Effector memory CD8-positive, alpha-beta T cell (primary cell): Measurements from ENCODE around the gene ELAC2.
A peak's percentile ranks its signal among the peaks of the same experiment; 100 is the strongest.

Experiments used
- ATAC-seq: fragments of 150-1000 bp; cut with Tn5 transposase; replicated peaks from 2 replicates; pipeline ENCODE4 v1.10.0; 2021; ENCODE audit warnings: mild to moderate bottlenecking, moderate library complexity
- DNase-seq, 3 experiments: peaks; one replicate each; pipeline ENCODE4 v3.0.0; 2021
- H3K27ac Mint-ChIP-seq, 2 donors: one replicate each; pipeline ENCODE4 v1.8.0; 2022; ENCODE audit warnings: mild to moderate bottlenecking in 2 of 2, mixed read lengths in 2 of 2, moderate library complexity in 2 of 2
- H3K27me3 Mint-ChIP-seq, 2 donors: one replicate each; pipeline ENCODE4 v1.8.0; 2022; ENCODE audit warnings: mixed read lengths in 2 of 2
- H3K36me3 Mint-ChIP-seq: one replicate; pipeline ENCODE4 v1.8.0; 2022; ENCODE audit warnings: mild to moderate bottlenecking, moderate library complexity, mixed read lengths; ENCODE audit not compliant: insufficient read depth
- H3K4me1 Mint-ChIP-seq, 2 donors: one replicate each; pipeline ENCODE4 v1.8.0; 2022; ENCODE audit warnings: low read depth in 2 of 2, mixed read lengths in 2 of 2
- H3K4me3 Mint-ChIP-seq, 2 donors: one replicate each; pipeline ENCODE4 v1.8.0; 2022; ENCODE audit warnings: mild to moderate bottlenecking in 2 of 2, mixed read lengths in 2 of 2, moderate library complexity in 2 of 2
- H3K9me3 Mint-ChIP-seq, 2 donors: one replicate each; pipeline ENCODE4 v1.8.0; 2022; ENCODE audit warnings: mixed read lengths in 2 of 2

ELAC2 gene

DNA sequence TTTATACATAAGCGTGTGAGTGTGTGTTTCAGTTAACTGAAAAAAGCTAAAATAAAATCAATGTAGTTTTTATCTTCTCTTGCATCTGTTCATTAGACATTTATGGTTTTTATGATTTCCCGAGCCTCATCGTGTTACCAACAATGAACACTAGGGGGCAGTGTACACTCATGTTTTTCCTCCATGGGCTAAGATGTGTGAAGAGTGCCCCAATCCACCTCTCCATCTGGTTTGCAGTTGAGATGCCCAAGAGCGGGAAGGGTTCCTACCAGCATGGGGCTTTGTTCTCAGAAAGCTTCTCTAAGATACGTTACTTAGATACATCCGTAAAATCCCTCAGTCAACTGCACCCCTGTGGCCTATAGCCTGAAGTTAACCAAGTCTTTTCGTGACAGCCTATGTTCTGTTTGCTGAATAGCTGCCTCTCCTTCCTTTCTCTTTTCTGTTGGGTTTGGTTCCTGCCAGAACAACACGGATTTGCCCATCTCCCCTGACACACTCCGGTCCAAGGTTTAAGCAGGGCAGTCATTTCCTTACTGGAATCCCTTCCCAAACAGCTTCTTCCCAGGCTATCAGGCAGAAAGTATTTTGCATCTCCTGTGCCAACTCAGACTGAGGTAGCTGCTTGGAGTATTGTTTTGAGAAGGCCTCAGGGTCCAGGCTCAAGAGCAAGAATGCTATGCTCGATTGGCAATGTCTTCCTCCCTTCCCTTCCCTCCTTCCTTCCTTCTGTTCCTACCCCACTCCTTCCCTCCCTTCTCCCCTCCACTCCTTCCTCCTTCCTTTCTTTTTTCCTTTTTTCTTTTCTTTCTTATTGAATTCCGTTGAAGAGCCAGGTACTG, 12.9 kb upstream of the ELAC2 start:
- H3K27me3 Mint-ChIP-seq, result peaks cover 18 to 22% of the 10 kb centered on the region in 2 donors

DNA sequence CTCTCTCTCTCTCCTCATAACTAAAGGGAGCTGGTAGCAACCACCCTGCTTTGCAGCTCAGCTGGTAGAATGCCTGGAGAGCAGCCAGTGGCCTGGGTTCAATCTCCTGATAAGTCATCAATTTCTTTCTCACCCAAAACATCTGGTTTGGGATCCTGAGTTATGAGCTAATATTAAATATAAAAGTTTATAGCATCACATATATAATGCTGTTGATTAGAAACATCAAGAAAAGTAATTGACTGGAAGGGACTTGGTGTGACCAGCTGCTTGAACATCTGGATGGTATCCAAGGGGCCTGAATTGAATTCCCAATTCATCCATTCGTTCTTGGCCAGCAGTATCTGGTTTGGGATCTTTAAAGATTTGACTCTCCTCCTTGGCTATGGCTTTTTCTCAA, 12.2 kb upstream of the ELAC2 start:
- Mint-ChIP-seq H3K27ac (no peak overlapping the region), H3K36me3 (peaks cover 9% of the 10 kb centered on the region), H3K4me1 (peaks cover under 1 to 3% of the 10 kb centered on the region in 2 donors), H3K27me3 (peaks cover 12 to 22% of the 10 kb centered on the region in 2 donors), H3K9me3 (no peaks in the 10 kb centered on the region), H3K4me3 (no peak overlapping the region)
- DNase-seq (no peak), ATAC-seq (no peak)

More for the DNA sequence above, 12.9 kb upstream of the ELAC2 start:
- no peak overlapping the region for H3K27ac Mint-ChIP-seq
- peak; percentile 57 for ATAC-seq
- peaks cover 9% of the 10 kb centered on the region for H3K36me3 Mint-ChIP-seq
- DNase-seq, result peak; percentile 40 to 61 (median 50)
- H3K9me3 Mint-ChIP-seq, result no peaks in the 10 kb centered on the region
- peaks cover 0 to 2% of the 10 kb centered on the region in 2 donors for H3K4me1 Mint-ChIP-seq
- H3K4me3 Mint-ChIP-seq, result no peak overlapping the region

DNA sequence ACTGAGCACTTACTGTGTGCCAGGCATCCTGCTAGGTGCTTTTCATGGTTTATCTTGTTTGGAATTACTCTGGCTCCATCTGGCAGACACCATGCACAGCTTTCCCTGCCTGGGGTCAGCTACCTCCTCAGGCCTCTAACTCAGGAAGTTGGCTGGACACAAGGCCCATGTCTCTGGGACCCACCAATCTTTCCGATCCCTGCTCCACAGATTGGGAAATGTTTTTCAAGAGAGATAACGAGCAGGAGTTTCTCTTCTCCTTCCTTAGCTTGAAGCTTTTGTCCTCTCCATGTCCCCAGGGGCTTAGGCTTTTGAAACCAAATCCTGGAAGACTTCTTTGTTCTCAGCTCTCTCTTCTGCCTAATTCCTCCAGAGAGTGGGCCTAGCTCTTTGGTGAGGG, 11.5 kb upstream of the ELAC2 start:
- Mint-ChIP-seq H3K9me3 (no peaks in the 10 kb centered on the region), H3K4me1 (peaks cover 7 to 8% of the 10 kb centered on the region in 2 donors), H3K4me3 (no peak overlapping the region), H3K27me3 (peaks cover 12 to 22% of the 10 kb centered on the region in 2 donors), H3K27ac (no peak overlapping the region), H3K36me3 (peaks cover 9% of the 10 kb centered on the region)
- no peak for ATAC-seq
- DNase-seq, result no peak

DNA sequence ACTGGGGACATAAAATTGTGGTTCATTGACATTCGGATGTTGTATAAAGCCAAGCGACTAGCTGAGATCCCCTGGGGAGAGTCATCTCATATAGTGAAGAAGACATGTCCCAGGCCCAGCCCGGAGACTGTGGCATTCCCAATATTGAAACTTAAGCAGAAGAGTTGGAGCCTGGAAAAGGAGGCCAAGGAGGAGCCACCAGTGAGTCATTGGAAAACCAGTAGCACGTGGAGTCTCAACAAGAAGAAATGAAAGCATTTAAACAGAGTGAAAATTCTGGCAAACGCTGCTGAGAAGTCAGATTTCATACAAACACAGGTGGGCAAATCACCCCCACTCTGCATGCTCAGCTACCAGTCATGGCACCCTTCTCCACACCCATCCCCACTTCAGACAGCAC, 9.4 kb upstream of the ELAC2 start:
- Mint-ChIP-seq H3K27me3 (peaks cover 12 to 22% of the 10 kb centered on the region in 2 donors), H3K9me3 (no peaks in the 10 kb centered on the region), H3K36me3 (peaks cover 9% of the 10 kb centered on the region), H3K4me1 (peaks cover 7 to 9% of the 10 kb centered on the region in 2 donors), H3K4me3 (no peak overlapping the region), H3K27ac (no peak overlapping the region)
- no peak for ATAC-seq
- no peak for DNase-seq

DNA sequence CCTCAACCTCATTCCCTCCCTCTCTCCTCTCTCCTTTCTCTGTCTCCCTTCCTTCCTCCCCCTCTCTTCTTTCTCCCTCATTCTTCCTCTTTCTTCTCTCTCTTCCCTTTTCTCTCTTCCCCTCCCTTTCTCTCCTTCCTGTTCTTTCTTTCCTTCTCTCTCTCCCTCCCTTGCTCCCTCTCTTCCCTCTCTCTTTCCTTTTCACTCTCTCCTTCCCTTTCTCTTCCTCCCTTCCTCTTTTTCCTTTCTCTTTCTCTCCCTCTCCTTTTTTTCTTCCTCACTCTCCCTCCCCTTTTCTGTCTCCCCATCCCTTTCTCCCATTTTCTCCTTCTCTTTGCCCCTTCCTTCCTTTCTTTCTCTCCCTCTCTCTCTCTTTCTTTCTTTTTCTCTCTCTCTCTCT, 7.9 kb upstream of the ELAC2 start:
- Mint-ChIP-seq H3K27me3 (peaks cover 12 to 22% of the 10 kb centered on the region in 2 donors), H3K36me3 (no peaks in the 10 kb centered on the region), H3K9me3 (no peaks in the 10 kb centered on the region), H3K4me1 (peaks cover 5 to 9% of the 10 kb centered on the region in 2 donors), H3K4me3 (no peak overlapping the region), H3K27ac (no peak overlapping the region)
- no peak for ATAC-seq
- no peak for DNase-seq

DNA sequence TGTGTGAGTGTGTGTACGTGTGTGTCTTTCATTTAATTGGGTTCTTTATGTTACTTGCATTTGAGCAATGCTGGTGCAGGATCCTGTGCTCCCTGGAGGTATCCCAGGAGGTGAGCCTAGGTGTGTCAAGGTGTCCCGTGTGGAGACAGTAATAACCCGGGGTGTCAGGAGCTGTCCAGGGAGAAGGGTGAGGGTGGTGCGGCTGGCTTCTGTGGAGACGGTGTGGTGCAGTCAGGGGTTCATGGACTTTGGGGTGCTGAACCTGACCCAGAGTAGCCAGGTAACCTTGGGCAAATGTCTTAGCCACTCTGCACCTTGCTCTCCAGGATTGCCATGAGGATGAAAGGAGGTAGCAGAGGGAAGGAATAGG, 7.4 kb upstream of the ELAC2 start:
- peaks cover 12 to 22% of the 10 kb centered on the region in 2 donors for H3K27me3 Mint-ChIP-seq
- peaks cover 5 to 9% of the 10 kb centered on the region in 2 donors for H3K4me1 Mint-ChIP-seq
- H3K36me3 Mint-ChIP-seq, result peaks cover 3% of the 10 kb centered on the region
- H3K4me3 Mint-ChIP-seq, result no peak overlapping the region
- H3K27ac Mint-ChIP-seq, result no peak overlapping the region
- ATAC-seq (no peak), DNase-seq (no peak)
- H3K9me3 Mint-ChIP-seq, result no peaks in the 10 kb centered on the region

DNA sequence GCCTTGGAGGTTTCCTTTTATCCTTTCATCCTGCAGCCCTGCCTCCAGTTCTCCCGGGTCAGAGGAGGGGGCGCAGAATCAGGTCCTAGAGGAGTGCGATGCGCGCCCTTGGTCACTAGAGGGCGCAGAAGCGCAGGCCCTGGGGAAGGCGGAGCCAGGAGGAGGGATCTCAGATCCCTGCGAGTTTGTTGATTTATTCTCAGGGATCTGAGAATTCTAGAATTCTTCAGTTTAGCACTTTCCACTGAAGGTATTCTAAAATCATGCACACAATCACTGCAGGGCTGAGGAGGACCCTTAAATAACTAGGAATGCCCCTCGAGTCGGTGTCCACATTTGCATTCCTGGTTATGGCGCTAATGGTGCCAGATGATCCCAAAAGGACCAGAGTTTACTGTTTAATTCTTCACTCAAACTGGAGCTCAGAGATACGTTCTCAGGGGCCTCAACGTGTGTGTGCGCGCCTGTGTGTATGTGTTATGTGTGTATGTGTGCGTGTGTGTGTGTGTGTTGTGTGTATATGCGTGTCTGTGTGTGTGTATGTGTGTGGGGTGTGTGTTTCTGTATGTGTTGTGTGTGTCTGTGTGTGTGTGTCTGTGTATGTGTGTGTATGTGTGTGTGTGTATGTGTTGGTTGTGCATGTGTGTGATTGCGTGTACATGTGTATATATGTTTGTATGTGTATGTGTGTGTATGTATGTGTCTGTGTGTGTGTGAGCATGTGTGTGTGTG, 6.9 kb upstream of the ELAC2 start:
- ATAC-seq, result peak; percentile 98
- Mint-ChIP-seq H3K27ac (no peak overlapping the region), H3K4me3 (peak overlapping the region in 1 of 2 donors; percentile 42)

DNA sequence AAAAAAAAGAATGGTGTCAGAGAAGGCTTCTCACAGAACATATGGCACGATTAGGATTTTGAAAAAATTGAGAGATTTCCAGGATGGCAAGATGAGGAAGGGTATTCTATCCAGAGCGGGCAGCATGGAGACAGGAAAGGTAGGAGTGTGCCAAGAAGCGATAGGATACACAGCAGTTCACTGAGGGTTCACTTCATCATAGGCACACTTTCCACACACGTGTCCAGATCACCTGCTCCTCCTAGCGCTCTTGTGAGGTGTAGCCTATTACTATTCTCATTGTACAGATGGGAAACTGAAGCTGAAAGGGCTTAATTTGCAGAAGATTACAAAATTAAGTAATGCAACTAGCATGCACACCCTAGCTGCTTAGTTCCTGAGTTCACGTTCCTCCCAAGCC, 6.2 kb upstream of the ELAC2 start:
- H3K4me1 Mint-ChIP-seq, result peaks cover 5 to 9% of the 10 kb centered on the region in 2 donors
- peak overlapping the region in 1 of 2 donors; percentile 42 for H3K4me3 Mint-ChIP-seq
- ATAC-seq, result peak; percentile 17
- no peaks in the 10 kb centered on the region for H3K9me3 Mint-ChIP-seq
- DNase-seq, result no peak
- peaks cover 12 to 22% of the 10 kb centered on the region in 2 donors for H3K27me3 Mint-ChIP-seq
- H3K27ac Mint-ChIP-seq, result no peak overlapping the region
- H3K36me3 Mint-ChIP-seq, result peaks cover 3% of the 10 kb centered on the region

More for the DNA sequence above, 6.9 kb upstream of the ELAC2 start:
- H3K4me1 Mint-ChIP-seq, result peaks cover 5 to 9% of the 10 kb centered on the region in 2 donors
- no peaks in the 10 kb centered on the region for H3K9me3 Mint-ChIP-seq
- peaks cover 3% of the 10 kb centered on the region for H3K36me3 Mint-ChIP-seq
- H3K27me3 Mint-ChIP-seq, result peaks cover 12 to 22% of the 10 kb centered on the region in 2 donors
- DNase-seq, result peak; percentile 56 to 64 (median 62)

DNA sequence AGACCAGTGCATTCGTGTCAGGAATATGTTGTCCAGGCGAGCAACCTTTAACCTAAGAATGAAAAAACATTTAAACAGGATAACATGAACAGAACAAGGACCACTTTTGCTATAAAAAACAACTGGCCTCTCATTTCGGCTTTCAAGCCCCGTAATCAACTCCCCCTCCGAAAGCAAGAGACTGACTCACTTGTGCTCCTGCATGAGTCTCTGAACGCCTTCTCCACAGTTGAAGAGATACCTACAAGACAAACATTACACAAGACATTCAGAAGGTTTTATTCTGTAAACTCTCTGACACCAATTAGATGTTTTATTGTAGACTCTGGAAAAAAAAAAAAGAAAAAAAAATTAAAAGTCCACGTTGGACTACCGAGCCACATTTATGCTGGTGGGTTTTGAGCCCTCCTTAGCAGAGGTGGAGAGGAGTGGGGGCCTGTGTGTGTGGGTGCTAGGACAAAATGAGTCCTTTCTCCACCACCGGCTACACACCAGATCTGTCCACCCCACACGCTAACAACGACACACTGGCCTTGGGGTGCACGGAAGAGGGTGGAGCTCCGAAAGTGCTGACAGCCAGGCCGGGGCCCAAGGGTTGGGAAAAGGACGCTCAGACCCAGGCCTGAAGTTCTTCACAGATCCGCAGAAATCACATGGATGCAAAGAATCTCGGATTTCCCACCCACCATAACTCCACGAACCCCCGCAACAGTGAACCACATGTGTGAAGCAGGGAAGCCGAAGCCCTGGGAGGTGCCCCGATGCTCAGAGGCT, 759 bp downstream of the ELAC2 start:
- peak overlapping the region; percentile 93 to 99 for H3K4me3 Mint-ChIP-seq
- ATAC-seq (no peak), DNase-seq (no peak)
- H3K4me1 Mint-ChIP-seq, result peaks cover 23 to 30% of the 10 kb centered on the region in 2 donors
- H3K27ac Mint-ChIP-seq, result peak overlapping the region; percentile 91 to 94
- no peaks in the 10 kb centered on the region for H3K9me3 Mint-ChIP-seq
- peaks cover 41% of the 10 kb centered on the region for H3K36me3 Mint-ChIP-seq
- no peaks in the 10 kb centered on the region for H3K27me3 Mint-ChIP-seq

DNA sequence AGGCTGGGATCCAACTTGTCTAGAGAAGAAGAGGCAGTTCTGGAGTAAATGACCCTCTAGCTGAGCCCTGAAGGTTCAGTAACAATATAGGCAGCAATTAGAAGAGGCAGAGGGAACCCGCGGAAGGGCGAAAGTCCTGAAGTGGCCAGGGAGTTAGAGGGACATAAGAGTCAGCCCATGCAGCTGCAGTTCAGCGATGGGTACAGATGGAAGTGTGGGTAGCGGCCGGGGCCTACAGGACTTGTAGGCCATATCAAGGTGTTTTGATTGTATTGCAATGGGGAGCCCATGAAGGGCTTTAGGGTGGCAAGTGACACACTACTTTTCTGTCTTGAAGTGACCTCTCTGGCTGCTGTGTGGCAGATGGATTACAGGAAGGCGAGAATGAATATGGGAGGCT, 3.0 kb downstream of the ELAC2 start:
- peak overlapping the region; percentile 50 to 67 for H3K27ac Mint-ChIP-seq
- DNase-seq, result no peak
- no peaks in the 10 kb centered on the region for H3K9me3 Mint-ChIP-seq
- no peaks in the 10 kb centered on the region for H3K27me3 Mint-ChIP-seq
- H3K36me3 Mint-ChIP-seq, result peaks cover 61% of the 10 kb centered on the region
- ATAC-seq, result no peak
- no peak overlapping the region for H3K4me3 Mint-ChIP-seq
- peaks cover 26 to 32% of the 10 kb centered on the region in 2 donors for H3K4me1 Mint-ChIP-seq

DNA sequence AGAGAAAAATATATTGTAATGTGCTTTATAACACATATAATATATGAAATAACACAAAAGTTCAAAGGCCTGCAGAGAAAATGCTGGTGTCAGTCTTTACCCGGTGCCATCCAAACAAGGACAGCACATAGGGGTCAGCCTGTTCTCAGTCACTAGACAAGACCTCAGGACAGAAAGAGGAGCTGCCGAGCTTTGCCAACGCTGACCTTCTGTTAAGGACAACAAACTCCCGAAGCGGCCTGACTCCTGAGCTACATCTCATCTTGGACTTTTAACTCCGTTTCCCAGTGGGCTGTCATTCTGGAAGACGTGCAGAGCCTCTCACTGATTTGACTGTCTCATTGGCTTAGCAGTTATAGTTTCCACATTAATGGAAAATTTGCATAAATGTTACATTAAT, 6.9 kb downstream of the ELAC2 start:
- ATAC-seq, result no peak
- Mint-ChIP-seq H3K27me3 (no peaks in the 10 kb centered on the region), H3K4me3 (no peak overlapping the region), H3K4me1 (peaks cover 12 to 13% of the 10 kb centered on the region in 2 donors), H3K9me3 (no peaks in the 10 kb centered on the region), H3K27ac (peak overlapping the region in 1 of 2 donors; percentile 61), H3K36me3 (peaks cover 90% of the 10 kb centered on the region)
- DNase-seq, result no peak

DNA sequence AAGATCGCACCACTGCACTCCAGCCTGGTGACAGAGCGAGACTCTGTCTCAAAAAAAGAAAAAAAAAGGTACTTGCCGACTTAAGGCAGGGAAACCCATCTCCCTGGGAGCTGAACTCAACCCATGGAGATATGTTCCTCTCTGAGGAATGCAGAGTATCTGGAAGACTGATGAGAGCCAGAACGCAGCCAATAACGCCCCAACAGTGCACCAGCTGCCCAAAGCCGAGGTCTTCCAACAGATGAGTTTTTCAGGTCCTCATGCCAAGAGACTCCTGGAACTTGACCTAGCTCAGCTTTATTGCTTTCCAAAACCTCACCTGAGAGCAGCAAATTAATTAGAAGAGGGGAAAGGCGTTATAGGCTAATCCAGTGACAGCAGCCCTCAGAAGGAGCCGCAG, 9.4 kb downstream of the ELAC2 start:
- Mint-ChIP-seq H3K36me3 (peaks cover 85% of the 10 kb centered on the region), H3K9me3 (no peaks in the 10 kb centered on the region), H3K4me3 (no peak overlapping the region), H3K4me1 (peaks cover 7 to 8% of the 10 kb centered on the region in 2 donors), H3K27ac (no peak overlapping the region), H3K27me3 (no peaks in the 10 kb centered on the region)
- no peak for DNase-seq
- ATAC-seq, result no peak

DNA sequence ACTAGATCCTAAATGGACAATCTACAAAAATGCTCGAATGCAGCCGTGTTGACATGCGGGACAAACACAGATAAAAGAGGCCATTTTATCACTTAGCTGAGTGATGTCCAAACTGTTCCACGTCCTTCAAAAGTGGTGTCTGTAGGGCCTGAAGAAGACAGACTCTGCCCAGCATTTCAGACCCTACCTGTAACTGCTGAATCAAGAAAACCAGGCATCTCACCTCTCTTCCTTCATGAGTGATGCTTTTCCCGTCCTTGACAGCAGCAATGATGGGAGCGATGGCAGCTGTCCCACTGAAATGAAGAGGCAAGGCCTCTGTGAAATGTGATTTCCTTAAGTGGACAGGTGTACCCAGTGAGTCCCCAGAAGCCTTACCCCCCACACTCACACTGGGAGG, 12.3 kb downstream of the ELAC2 start:
- Mint-ChIP-seq H3K27me3 (no peaks in the 10 kb centered on the region), H3K36me3 (peaks cover 63% of the 10 kb centered on the region), H3K27ac (no peak overlapping the region), H3K4me1 (peaks cover 2 to 5% of the 10 kb centered on the region in 2 donors), H3K4me3 (no peak overlapping the region), H3K9me3 (no peaks in the 10 kb centered on the region)
- ATAC-seq (no peak), DNase-seq (no peak)
